ENCODE measurements around the gene GNB1L.
"Not testable (repeated sequence)": the region's sequence is repeated elsewhere in the genome, so short reads cannot be mapped to it uniquely, and the experiment has no call there.

GNB1L gene

DNA sequence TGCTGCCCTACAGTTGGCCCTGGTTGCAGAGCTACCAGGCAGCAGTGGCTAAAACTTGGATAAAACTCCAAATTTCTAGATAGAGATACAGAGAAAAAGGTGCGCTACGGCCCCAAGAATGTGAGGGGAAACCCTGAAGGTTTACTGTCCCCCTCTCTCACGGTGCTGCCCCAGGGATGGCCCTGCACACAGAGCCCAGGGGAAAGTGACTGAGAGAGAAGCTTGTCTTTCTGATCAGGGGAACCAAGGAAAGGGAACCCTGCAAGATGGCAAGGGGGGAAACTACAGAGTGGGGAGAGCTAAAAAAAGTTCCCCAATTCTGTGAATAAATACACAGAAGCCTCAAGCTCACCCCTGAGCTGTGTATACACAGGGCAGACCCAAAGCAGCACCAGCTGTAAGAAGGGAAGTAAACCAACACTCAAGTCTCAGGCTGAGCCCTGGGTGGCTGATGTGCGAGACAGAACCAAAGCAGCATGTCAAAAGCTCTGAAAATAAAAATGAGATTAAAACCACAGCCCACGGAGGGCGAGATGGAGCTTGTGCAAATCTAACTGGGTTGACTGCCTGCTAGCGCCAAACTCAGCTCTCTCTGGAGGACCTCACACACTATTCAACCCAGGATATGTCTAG, 22.1 kb downstream of the GNB1L start:
- H3K27ac ChIP-seq (ENCODE audit: low read length) = no peak overlapping the region
- no peaks in the 10 kb centered on the region for H3K79me2 ChIP-seq (ENCODE audit: low read length)
- no peak overlapping the region for H3K9ac ChIP-seq (ENCODE audit: low read length)
- no peak overlapping the region for H3K4me3 ChIP-seq (ENCODE audit: low read length)
- H3K4me2 ChIP-seq (ENCODE audit: low read length) = peak overlapping the region; percentile 32
- H3K27me3 ChIP-seq (ENCODE audit: low read depth, low read length) = no peaks in the 10 kb centered on the region
- peaks cover 10% of the 10 kb centered on the region for H3K4me1 ChIP-seq (ENCODE audit: low read length)
- H3K9me3 ChIP-seq (ENCODE audit: insufficient read depth, low read length) = no peaks in the 10 kb centered on the region
- no peaks in the 10 kb centered on the region for H3K36me3 ChIP-seq (replicated peaks; ENCODE audit: low read depth, low read length)
- no peaks in the 10 kb centered on the region for H4K20me1 ChIP-seq (ENCODE audit: insufficient read depth, low read length)
- 0 out of 2 replicates have a peak overlapping the region, but pooled peaks have one; percentile 9 for H2AFZ ChIP-seq (ENCODE audit: low read depth, low read length)
- TF ChIP-seq, protein P1, sequence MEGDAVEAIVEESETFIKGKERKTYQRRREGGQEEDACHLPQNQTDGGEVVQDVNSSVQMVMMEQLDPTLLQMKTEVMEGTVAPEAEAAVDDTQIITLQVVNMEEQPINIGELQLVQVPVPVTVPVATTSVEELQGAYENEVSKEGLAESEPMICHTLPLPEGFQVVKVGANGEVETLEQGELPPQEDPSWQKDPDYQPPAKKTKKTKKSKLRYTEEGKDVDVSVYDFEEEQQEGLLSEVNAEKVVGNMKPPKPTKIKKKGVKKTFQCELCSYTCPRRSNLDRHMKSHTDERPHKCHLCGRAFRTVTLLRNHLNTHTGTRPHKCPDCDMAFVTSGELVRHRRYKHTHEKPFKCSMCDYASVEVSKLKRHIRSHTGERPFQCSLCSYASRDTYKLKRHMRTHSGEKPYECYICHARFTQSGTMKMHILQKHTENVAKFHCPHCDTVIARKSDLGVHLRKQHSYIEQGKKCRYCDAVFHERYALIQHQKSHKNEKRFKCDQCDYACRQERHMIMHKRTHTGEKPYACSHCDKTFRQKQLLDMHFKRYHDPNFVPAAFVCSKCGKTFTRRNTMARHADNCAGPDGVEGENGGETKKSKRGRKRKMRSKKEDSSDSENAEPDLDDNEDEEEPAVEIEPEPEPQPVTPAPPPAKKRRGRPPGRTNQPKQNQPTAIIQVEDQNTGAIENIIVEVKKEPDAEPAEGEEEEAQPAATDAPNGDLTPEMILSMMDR (IDR thresholded peaks at IDR 0.05; ENCODE audit: low read depth, low read length) = no peak
- TF ChIP-seq EZH2phosphoT487 (IDR thresholded peaks at IDR 0.05; ENCODE audit: low read depth) = no peak

DNA sequence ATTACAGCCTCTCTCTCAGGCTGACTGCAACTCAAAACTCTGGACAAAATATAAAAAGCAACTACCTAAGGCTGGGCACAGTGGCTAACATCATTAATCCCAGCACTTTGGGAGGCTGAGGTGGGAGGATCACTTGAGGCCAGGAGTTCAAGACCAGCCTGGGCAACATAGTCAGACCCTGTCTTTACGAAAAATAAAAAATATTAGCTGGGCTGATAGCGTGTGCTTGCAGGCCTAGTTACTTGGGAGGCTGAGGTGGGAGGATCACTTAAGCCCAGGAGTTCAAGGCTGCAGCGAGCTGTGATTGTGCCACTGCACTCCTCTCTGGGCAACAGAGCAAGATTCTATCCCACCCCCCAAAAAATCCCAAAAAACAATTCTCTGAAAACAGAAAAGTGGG, 22.7 kb downstream of the GNB1L start:
- not testable (repeated sequence) for H3K27ac ChIP-seq (ENCODE audit: low read length); H4K20me1 ChIP-seq (ENCODE audit: insufficient read depth, low read length); H3K9ac ChIP-seq (ENCODE audit: low read length); H3K9me3 ChIP-seq (ENCODE audit: insufficient read depth, low read length); H3K4me1 ChIP-seq (ENCODE audit: low read length); H2AFZ ChIP-seq (ENCODE audit: low read depth, low read length); H3K27me3 ChIP-seq (ENCODE audit: low read depth, low read length); H3K36me3 ChIP-seq (replicated peaks; ENCODE audit: low read depth, low read length); H3K4me3 ChIP-seq (ENCODE audit: low read length); H3K79me2 ChIP-seq (ENCODE audit: low read length)
- peak overlapping the region; percentile 32; the same call in 1 of the 2 replicates for H3K4me2 ChIP-seq (ENCODE audit: low read length)

DNA sequence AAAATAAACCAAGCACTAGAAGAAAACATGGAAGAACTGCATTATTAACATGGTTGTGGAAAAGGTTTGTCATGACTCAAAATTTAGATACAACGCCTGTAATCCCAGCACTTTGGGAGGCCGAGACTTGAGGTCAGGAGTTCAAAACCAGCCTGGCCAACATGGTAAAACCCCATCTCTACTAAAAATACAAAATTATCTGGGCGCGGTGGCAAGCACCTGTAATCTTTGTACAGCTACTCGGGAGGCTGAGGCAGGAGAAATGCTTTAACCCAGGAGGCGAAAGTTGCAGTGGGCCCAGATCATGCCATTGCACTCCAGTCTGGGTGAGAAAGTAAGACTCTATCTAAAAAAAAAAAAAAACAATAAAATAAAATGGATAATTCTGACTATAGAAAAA, 23.7 kb downstream of the GNB1L start:
- H3K36me3 ChIP-seq (replicated peaks; ENCODE audit: low read depth, low read length) = no peaks in the 10 kb centered on the region
- H3K27ac ChIP-seq (ENCODE audit: low read length) = no peak overlapping the region
- no peak overlapping the region for H3K4me2 ChIP-seq (ENCODE audit: low read length)
- H3K9me3 ChIP-seq (ENCODE audit: insufficient read depth, low read length) = no peaks in the 10 kb centered on the region
- no peak overlapping the region for H3K9ac ChIP-seq (ENCODE audit: low read length)
- no peaks in the 10 kb centered on the region for H3K27me3 ChIP-seq (ENCODE audit: low read depth, low read length)
- no peaks in the 10 kb centered on the region for H3K79me2 ChIP-seq (ENCODE audit: low read length)
- peaks cover 10% of the 10 kb centered on the region for H3K4me1 ChIP-seq (ENCODE audit: low read length)
- no peaks in the 10 kb centered on the region for H4K20me1 ChIP-seq (ENCODE audit: insufficient read depth, low read length)
- H2AFZ ChIP-seq (ENCODE audit: low read depth, low read length) = no peak overlapping the region
- TF ChIP-seq, protein P1 (IDR thresholded peaks at IDR 0.05; ENCODE audit: low read depth, low read length) = no peak
- TF ChIP-seq EZH2phosphoT487 (IDR thresholded peaks at IDR 0.05; ENCODE audit: low read depth) = no peak
- no peak overlapping the region for H3K4me3 ChIP-seq (ENCODE audit: low read length)

DNA sequence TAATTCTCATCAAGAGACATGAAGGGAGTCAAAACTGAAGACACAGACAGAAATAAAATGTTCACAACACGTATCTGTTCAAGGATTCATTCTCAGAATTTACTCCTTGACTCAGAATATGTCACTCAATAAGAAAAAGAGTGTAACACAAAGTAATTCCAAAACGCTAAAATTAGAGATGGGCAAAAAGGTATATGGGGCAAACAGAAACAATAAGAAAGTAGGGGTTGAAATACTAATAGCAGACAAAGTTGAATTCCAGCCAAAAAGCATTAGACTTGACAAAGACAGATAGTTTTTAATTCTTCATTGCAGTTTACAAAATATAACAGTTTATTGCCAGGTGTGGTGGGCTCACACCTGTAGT, 26.7 kb downstream of the GNB1L start:
- no peaks in the 10 kb centered on the region for H3K9me3 ChIP-seq (ENCODE audit: insufficient read depth, low read length)
- no peak overlapping the region for H2AFZ ChIP-seq (ENCODE audit: low read depth, low read length)
- peaks cover 9% of the 10 kb centered on the region for H3K4me1 ChIP-seq (ENCODE audit: low read length)
- no peaks in the 10 kb centered on the region for H3K36me3 ChIP-seq (replicated peaks; ENCODE audit: low read depth, low read length)
- no peak overlapping the region for H3K4me2 ChIP-seq (ENCODE audit: low read length)
- H4K20me1 ChIP-seq (ENCODE audit: insufficient read depth, low read length) = no peaks in the 10 kb centered on the region
- H3K4me3 ChIP-seq (ENCODE audit: low read length) = no peak overlapping the region
- H3K27me3 ChIP-seq (ENCODE audit: low read depth, low read length) = no peaks in the 10 kb centered on the region
- no peak overlapping the region for H3K27ac ChIP-seq (ENCODE audit: low read length)
- H3K9ac ChIP-seq (ENCODE audit: low read length) = no peak overlapping the region
- no peak for TF ChIP-seq EZH2phosphoT487 (IDR thresholded peaks at IDR 0.05; ENCODE audit: low read depth)
- TF ChIP-seq, protein P1 (IDR thresholded peaks at IDR 0.05; ENCODE audit: low read depth, low read length) = no peak
- no peaks in the 10 kb centered on the region for H3K79me2 ChIP-seq (ENCODE audit: low read length)
